Uterus (tissue), 4 donors: ENCODE measurements around the gene PLXNC1. TPM values are rescaled to one million over a fixed set of nuclear protein-coding genes. Genes with fewer than 3 reads are reported as not detected.

Source experiments
- DNase-seq, 2 donors: peaks; one replicate each; pipeline ENCODE4 v3.0.0-alpha.2; 2019 to 2020
- H3K27ac ChIP-seq, 2 donors: fragments of 200-600 bp; sonication (generic); 1 replicate in 1 of 2; 2 replicates in 1 of 2; pipeline ENCODE4 v1.5.1; 2016 to 2018
- H3K27me3 ChIP-seq, 2 donors: fragments of 200-600 bp; sonication (generic); one replicate each; pipeline ENCODE4 v1.5.1; 2018 to 2019; ENCODE audit warnings: control low read depth in 1 of 2
- H3K36me3 ChIP-seq, 2 donors: fragments of 200-600 bp; sonication (generic); one replicate each; pipeline ENCODE4 v1.5.1; 2019; ENCODE audit warnings: control low read depth in 1 of 2
- H3K4me1 ChIP-seq, 2 donors: fragments of 200-600 bp; sonication (generic); one replicate each; pipeline ENCODE4 v1.5.1; 2018 to 2019; ENCODE audit warnings: control low read depth in 1 of 2
- H3K4me3 ChIP-seq, 2 donors: fragments of 200-600 bp; sonication (generic); 1 replicate in 1 of 2; 2 replicates in 1 of 2; pipeline ENCODE4 v1.5.1; 2018 to 2019; ENCODE audit warnings: mild to moderate bottlenecking in 1 of 2
- H3K9me3 ChIP-seq, 2 donors: fragments of 200-600 bp; sonication (generic); one replicate each; pipeline ENCODE4 v1.5.1; 2019; ENCODE audit warnings: control low read depth in 1 of 2
- CTCF ChIP-seq, 4 experiments: fragments of 200-600 bp in 2 of 4; fragments of 450-650 bp in 2 of 4; sonication (generic) in 2 of 4; IDR thresholded peaks; one replicate each; pipeline ENCODE4 v1.5.1; 2016 to 2019; ENCODE audit warnings: antibody characterized with exemption in 4 of 4, mild to moderate bottlenecking in 2 of 4, moderate library complexity in 1 of 4
- POLR2A ChIP-seq, 2 donors: fragments of 450-650 bp; IDR thresholded peaks; one replicate each; pipeline ENCODE4 v1.6.1; 2016; ENCODE audit warnings: antibody characterized with exemption in 2 of 2, mild to moderate bottlenecking in 1 of 2, moderate library complexity in 1 of 2
- intact Hi-C: fragments of 100-400 bp; cut with DNase I; formaldehyde crosslinking; loops from one replicate; pipeline ENCODE4 v1.15.1; 2023; ENCODE audit warnings: low total_unique reads
- total RNA-seq, 4 donors: library from RNA; depleted of rRNA in 3 of 4; stranded (reverse); fragments of >200 nt in 3 of 4; gene quantifications; one replicate each; pipeline versions ENCODE4 v1.1.0 to v1.2.4, GENCODE V29; 2014 to 2023
- donor health status: DM: yes; HTN: yes; CAD: no.

Gene PLXNC1
- total RNA-seq, 4 donors from 2014 or later = 11.6 to 23.8 (median 16.3) TPM

- TF ChIP-seq CTCF (IDR thresholded peaks at IDR 0.05) = no peak
- no peak for TF ChIP-seq POLR2A (IDR thresholded peaks at IDR 0.05)
- intact Hi-C loops = no loop called here
- no peak overlapping the region for H3K4me3 ChIP-seq
- no peaks in the 10 kb centered on the region for H3K4me1 ChIP-seq
- DNase-seq = no peak
- no peaks in the 10 kb centered on the region for H3K27me3 ChIP-seq
- H3K36me3 ChIP-seq = no peaks in the 10 kb centered on the region
- H3K27ac ChIP-seq = no peak overlapping the region
- H3K9me3 ChIP-seq = no peaks in the 10 kb centered on the region
Measured at GRCh38 chr12:94336211-94336925, 188.0 kb downstream of the PLXNC1 start.

- intact Hi-C loops = no loop called here
- H3K27ac ChIP-seq = no peak overlapping the region
- no peaks in the 10 kb centered on the region for H3K9me3 ChIP-seq
- H3K36me3 ChIP-seq = no peaks in the 10 kb centered on the region
- no peak for DNase-seq
- H3K27me3 ChIP-seq = no peaks in the 10 kb centered on the region
- no peaks in the 10 kb centered on the region for H3K4me1 ChIP-seq
- no peak overlapping the region for H3K4me3 ChIP-seq
- TF ChIP-seq CTCF (IDR thresholded peaks at IDR 0.05) (no peak), POLR2A (IDR thresholded peaks at IDR 0.05) (no peak)
Measured at GRCh38 chr12:94338006-94338794, 189.8 kb downstream of the PLXNC1 start.

GRCh38 chr12:94340573-94340972, 192.2 kb downstream of the PLXNC1 start:
- Histone ChIP-seq H3K36me3 (no peaks in the 10 kb centered on the region), H3K27me3 (no peaks in the 10 kb centered on the region), H3K4me1 (no peaks in the 10 kb centered on the region), H3K27ac (no peak overlapping the region), H3K9me3 (no peaks in the 10 kb centered on the region), H3K4me3 (no peak overlapping the region)
- no peak for DNase-seq
- intact Hi-C loops = no loop called here
- TF ChIP-seq CTCF (IDR thresholded peaks at IDR 0.05) (no peak), POLR2A (IDR thresholded peaks at IDR 0.05) (no peak)

- Histone ChIP-seq H3K4me1 (no peaks in the 10 kb centered on the region), H3K4me3 (no peak overlapping the region), H3K27ac (no peak overlapping the region), H3K9me3 (peaks cover 0 to 24% of the 10 kb centered on the region in 2 donors), H3K27me3 (no peaks in the 10 kb centered on the region), H3K36me3 (no peaks in the 10 kb centered on the region)
- DNase-seq = no peak
- intact Hi-C loops = no loop called here
- TF ChIP-seq CTCF (IDR thresholded peaks at IDR 0.05) (no peak), POLR2A (IDR thresholded peaks at IDR 0.05) (no peak)
Measured at GRCh38 chr12:94353130-94353529, 204.8 kb downstream of the PLXNC1 start.
